WTC11 (cell line): ENCODE measurements around the gene C15orf61. TPM values are rescaled to one million over a fixed set of nuclear protein-coding genes. Genes with fewer than 3 reads are reported as not detected.

Experiments used
- ATAC-seq: fragments of 200-7000 bp; cut with Tn5 transposase; 2 replicates; pipeline ENCODE4 v1.10.0; 2021; ENCODE audit warnings: mild to moderate bottlenecking, moderate library complexity
- CTCF ChIA-PET: fragments of 300-600 bp; sonication (Branson Sonifier 250); formaldehyde crosslinking; loops from one replicate; lab custom pipeline; 2021; ENCODE audit warnings: antibody characterized with exemption; lab: Charles Lee
- POLR2A ChIA-PET: fragments of 350-600 bp; sonication (Branson Sonifier 250); formaldehyde crosslinking; loops from one replicate; lab custom pipeline; 2021; ENCODE audit warnings: antibody characterized with exemption; lab: Charles Lee
- DNase-seq: peaks from one replicate; pipeline ENCODE4 v3.0.0; 2021; ENCODE audit warnings: low spot score
- H3K27ac Mint-ChIP-seq: 2 replicates; pipeline ENCODE4 v1.8.0; 2021; ENCODE audit warnings: mixed read lengths
- H3K27me3 Mint-ChIP-seq: 2 replicates; pipeline ENCODE4 v1.8.0; 2021; ENCODE audit warnings: low read depth, mild to moderate bottlenecking, moderate library complexity, mixed read lengths
- H3K36me3 Mint-ChIP-seq: 2 replicates; pipeline ENCODE4 v1.8.0; 2021; ENCODE audit warnings: mixed read lengths
- H3K4me1 Mint-ChIP-seq: 2 replicates; pipeline ENCODE4 v1.8.0; 2022; ENCODE audit warnings: mixed read lengths
- H3K4me3 Mint-ChIP-seq: 2 replicates; pipeline ENCODE4 v1.8.0; 2021; ENCODE audit warnings: mild to moderate bottlenecking, moderate library complexity, mixed read lengths
- H3K9me3 Mint-ChIP-seq: 2 replicates; pipeline ENCODE4 v1.8.0; 2021; ENCODE audit warnings: mixed read lengths
- CBFB ChIP-seq: sonication (generic); formaldehyde crosslinking; IDR thresholded peaks from 2 replicates; pipeline ENCODE4 v1.8.1; 2022; ENCODE audit warnings: mild to moderate bottlenecking, low read depth, missing genetic modification reagents
- ELF4 ChIP-seq: sonication (generic); formaldehyde crosslinking; IDR thresholded peaks from 2 replicates; pipeline ENCODE4 v1.8.1; 2022; ENCODE audit warnings: low read depth, mild to moderate bottlenecking, moderate library complexity, missing genetic modification reagents
- FOXP1 ChIP-seq: sonication (generic); formaldehyde crosslinking; IDR thresholded peaks from 2 replicates; pipeline ENCODE4 v1.8.0; 2022; ENCODE audit warnings: missing genetic modification reagents, mild to moderate bottlenecking, moderate library complexity, borderline replicate concordance
- GRHL2 ChIP-seq: fragments of 250-450 bp; sonication (Bioruptor Pico); IDR thresholded peaks from 2 replicates; pipeline ENCODE4 v1.8.0; 2022; ENCODE audit warnings: mild to moderate bottlenecking, moderate library complexity; ENCODE audit not compliant: insufficient replicate concordance, severe bottlenecking
- GTF2I ChIP-seq: fragments of 250-450 bp; sonication (Bioruptor Pico); conservative IDR thresholded peaks from 2 replicates; pipeline ENCODE4 v1.4.0; 2021; ENCODE audit warnings: mild to moderate bottlenecking
- NR1H2 ChIP-seq: sonication (generic); formaldehyde crosslinking; IDR thresholded peaks from 2 replicates; pipeline ENCODE4 v1.9.0; 2021; ENCODE audit warnings: mild to moderate bottlenecking, moderate library complexity, missing genetic modification reagents
- RELA ChIP-seq: sonication (generic); formaldehyde crosslinking; IDR thresholded peaks from 2 replicates; pipeline ENCODE4 v1.8.1; 2022; ENCODE audit warnings: missing genetic modification reagents, mild to moderate bottlenecking, borderline replicate concordance
- ZNF138 ChIP-seq: sonication (generic); formaldehyde crosslinking; conservative IDR thresholded peaks from 2 replicates; pipeline ENCODE4 v1.8.1; 2022; ENCODE audit warnings: mild to moderate bottlenecking, moderate library complexity, missing genetic modification reagents
- ZNF232 ChIP-seq: sonication (generic); formaldehyde crosslinking; IDR thresholded peaks from 2 replicates; pipeline ENCODE4 v1.8.0; 2022; ENCODE audit warnings: mild to moderate bottlenecking, missing genetic modification reagents
- ZNF671 ChIP-seq: fragments of 250-450 bp; sonication (Bioruptor Pico); IDR thresholded peaks from 2 replicates; pipeline ENCODE4 v1.8.0; 2021; ENCODE audit warnings: mild to moderate bottlenecking
- total RNA-seq: library from RNA; stranded (reverse); gene quantifications from 3 replicates; pipeline ENCODE4 v1.2.3, GENCODE V29; 2021
- TF ChIP-seq, protein P1 (sequence below): fragments of 200-600 bp; IDR thresholded peaks from 2 replicates; pipeline ENCODE4 v1.8.0; 2022; ENCODE audit warnings: antibody characterized with exemption
- TF ChIP-seq, protein P2 (sequence below): sonication (generic); formaldehyde crosslinking; IDR thresholded peaks from 2 replicates; pipeline ENCODE4 v1.8.0; 2022; ENCODE audit warnings: mild to moderate bottlenecking, missing genetic modification reagents
- TF ChIP-seq, protein P3 (sequence below): sonication (generic); formaldehyde crosslinking; conservative IDR thresholded peaks from 2 replicates; pipeline ENCODE4 v1.8.1; 2023; ENCODE audit warnings: mild to moderate bottlenecking, low read depth, missing genetic modification reagents, moderate library complexity
- TF ChIP-seq, protein P4 (sequence below): fragments of 250-450 bp; sonication (Bioruptor Pico); IDR thresholded peaks from 2 replicates; pipeline ENCODE4 v1.9.0; 2021; ENCODE audit warnings: mild to moderate bottlenecking
- TF ChIP-seq, protein P5 (sequence below): sonication (generic); formaldehyde crosslinking; conservative IDR thresholded peaks from 2 replicates; pipeline ENCODE4 v1.8.1; 2022; ENCODE audit warnings: mild to moderate bottlenecking, missing genetic modification reagents
- TF ChIP-seq, protein P6 (sequence below): sonication (generic); formaldehyde crosslinking; IDR thresholded peaks from 2 replicates; pipeline ENCODE4 v1.8.1; 2023; ENCODE audit warnings: mild to moderate bottlenecking, missing genetic modification reagents, borderline replicate concordance

C15orf61 gene
- total RNA-seq, 1 experiment from 2014 or later = 3.3 TPM

DNA sequence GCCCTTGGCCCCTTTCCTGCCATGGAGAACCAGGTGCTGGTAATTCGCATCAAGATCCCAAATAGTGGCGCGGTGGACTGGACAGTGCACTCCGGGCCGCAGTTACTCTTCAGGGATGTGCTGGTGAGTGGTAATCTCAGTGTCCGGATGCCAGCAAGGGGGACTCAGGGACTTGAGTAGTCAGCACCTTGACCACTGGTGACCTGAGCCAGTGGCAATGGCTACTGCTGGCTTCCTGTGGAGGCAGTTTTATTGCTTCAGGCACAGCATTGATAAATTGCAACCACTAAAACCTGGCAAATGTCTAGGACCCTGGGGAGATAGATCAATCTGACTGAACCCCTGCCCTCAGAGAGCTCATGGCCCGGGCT lies 22.4 kb downstream of the C15orf61 start:
- CTCF ChIA-PET = no interaction called here
- Mint-ChIP-seq H3K27ac (no peak overlapping the region), H3K4me1 (peaks cover 17% of the 10 kb centered on the region), H3K36me3 (no peaks in the 10 kb centered on the region), H3K27me3 (no peaks in the 10 kb centered on the region), H3K9me3 (no peaks in the 10 kb centered on the region), H3K4me3 (peak overlapping the region; percentile 97)
- POLR2A ChIA-PET = no interaction called here
- ATAC-seq = no peak
- DNase-seq = peak; percentile 14
- TF ChIP-seq, protein P1, sequence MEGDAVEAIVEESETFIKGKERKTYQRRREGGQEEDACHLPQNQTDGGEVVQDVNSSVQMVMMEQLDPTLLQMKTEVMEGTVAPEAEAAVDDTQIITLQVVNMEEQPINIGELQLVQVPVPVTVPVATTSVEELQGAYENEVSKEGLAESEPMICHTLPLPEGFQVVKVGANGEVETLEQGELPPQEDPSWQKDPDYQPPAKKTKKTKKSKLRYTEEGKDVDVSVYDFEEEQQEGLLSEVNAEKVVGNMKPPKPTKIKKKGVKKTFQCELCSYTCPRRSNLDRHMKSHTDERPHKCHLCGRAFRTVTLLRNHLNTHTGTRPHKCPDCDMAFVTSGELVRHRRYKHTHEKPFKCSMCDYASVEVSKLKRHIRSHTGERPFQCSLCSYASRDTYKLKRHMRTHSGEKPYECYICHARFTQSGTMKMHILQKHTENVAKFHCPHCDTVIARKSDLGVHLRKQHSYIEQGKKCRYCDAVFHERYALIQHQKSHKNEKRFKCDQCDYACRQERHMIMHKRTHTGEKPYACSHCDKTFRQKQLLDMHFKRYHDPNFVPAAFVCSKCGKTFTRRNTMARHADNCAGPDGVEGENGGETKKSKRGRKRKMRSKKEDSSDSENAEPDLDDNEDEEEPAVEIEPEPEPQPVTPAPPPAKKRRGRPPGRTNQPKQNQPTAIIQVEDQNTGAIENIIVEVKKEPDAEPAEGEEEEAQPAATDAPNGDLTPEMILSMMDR = no peak
- no peak for TF ChIP-seq RELA (CRISPR knock-in tag)
- TF ChIP-seq ELF4 (CRISPR knock-in tag) = no peak
- TF ChIP-seq GTF2I (CRISPR knock-in tag) = no peak
- TF ChIP-seq ZNF232 (CRISPR knock-in tag) = no peak
- TF ChIP-seq, protein P2, sequence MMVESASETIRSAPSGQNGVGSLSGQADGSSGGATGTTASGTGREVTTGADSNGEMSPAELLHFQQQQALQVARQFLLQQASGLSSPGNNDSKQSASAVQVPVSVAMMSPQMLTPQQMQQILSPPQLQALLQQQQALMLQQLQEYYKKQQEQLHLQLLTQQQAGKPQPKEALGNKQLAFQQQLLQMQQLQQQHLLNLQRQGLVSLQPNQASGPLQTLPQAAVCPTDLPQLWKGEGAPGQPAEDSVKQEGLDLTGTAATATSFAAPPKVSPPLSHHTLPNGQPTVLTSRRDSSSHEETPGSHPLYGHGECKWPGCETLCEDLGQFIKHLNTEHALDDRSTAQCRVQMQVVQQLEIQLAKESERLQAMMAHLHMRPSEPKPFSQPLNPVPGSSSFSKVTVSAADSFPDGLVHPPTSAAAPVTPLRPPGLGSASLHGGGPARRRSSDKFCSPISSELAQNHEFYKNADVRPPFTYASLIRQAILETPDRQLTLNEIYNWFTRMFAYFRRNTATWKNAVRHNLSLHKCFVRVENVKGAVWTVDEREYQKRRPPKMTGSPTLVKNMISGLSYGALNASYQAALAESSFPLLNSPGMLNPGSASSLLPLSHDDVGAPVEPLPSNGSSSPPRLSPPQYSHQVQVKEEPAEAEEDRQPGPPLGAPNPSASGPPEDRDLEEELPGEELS (CRISPR knock-in tag) = no peak
- TF ChIP-seq CBFB (CRISPR knock-in tag) = no peak
- TF ChIP-seq ZNF671 = no peak
- TF ChIP-seq NR1H2 (CRISPR knock-in tag) = no peak
- TF ChIP-seq, protein P3, sequence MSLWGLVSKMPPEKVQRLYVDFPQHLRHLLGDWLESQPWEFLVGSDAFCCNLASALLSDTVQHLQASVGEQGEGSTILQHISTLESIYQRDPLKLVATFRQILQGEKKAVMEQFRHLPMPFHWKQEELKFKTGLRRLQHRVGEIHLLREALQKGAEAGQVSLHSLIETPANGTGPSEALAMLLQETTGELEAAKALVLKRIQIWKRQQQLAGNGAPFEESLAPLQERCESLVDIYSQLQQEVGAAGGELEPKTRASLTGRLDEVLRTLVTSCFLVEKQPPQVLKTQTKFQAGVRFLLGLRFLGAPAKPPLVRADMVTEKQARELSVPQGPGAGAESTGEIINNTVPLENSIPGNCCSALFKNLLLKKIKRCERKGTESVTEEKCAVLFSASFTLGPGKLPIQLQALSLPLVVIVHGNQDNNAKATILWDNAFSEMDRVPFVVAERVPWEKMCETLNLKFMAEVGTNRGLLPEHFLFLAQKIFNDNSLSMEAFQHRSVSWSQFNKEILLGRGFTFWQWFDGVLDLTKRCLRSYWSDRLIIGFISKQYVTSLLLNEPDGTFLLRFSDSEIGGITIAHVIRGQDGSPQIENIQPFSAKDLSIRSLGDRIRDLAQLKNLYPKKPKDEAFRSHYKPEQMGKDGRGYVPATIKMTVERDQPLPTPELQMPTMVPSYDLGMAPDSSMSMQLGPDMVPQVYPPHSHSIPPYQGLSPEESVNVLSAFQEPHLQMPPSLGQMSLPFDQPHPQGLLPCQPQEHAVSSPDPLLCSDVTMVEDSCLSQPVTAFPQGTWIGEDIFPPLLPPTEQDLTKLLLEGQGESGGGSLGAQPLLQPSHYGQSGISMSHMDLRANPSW = no peak
- no peak for TF ChIP-seq FOXP1
- no peak for TF ChIP-seq ZNF138 (CRISPR knock-in tag)
- TF ChIP-seq, protein P4, sequence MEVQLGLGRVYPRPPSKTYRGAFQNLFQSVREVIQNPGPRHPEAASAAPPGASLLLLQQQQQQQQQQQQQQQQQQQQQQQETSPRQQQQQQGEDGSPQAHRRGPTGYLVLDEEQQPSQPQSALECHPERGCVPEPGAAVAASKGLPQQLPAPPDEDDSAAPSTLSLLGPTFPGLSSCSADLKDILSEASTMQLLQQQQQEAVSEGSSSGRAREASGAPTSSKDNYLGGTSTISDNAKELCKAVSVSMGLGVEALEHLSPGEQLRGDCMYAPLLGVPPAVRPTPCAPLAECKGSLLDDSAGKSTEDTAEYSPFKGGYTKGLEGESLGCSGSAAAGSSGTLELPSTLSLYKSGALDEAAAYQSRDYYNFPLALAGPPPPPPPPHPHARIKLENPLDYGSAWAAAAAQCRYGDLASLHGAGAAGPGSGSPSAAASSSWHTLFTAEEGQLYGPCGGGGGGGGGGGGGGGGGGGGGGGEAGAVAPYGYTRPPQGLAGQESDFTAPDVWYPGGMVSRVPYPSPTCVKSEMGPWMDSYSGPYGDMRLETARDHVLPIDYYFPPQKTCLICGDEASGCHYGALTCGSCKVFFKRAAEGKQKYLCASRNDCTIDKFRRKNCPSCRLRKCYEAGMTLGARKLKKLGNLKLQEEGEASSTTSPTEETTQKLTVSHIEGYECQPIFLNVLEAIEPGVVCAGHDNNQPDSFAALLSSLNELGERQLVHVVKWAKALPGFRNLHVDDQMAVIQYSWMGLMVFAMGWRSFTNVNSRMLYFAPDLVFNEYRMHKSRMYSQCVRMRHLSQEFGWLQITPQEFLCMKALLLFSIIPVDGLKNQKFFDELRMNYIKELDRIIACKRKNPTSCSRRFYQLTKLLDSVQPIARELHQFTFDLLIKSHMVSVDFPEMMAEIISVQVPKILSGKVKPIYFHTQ = no peak
- TF ChIP-seq, protein P5, sequence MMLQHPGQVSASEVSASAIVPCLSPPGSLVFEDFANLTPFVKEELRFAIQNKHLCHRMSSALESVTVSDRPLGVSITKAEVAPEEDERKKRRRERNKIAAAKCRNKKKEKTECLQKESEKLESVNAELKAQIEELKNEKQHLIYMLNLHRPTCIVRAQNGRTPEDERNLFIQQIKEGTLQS (CRISPR knock-in tag) = no peak
- TF ChIP-seq, protein P6, sequence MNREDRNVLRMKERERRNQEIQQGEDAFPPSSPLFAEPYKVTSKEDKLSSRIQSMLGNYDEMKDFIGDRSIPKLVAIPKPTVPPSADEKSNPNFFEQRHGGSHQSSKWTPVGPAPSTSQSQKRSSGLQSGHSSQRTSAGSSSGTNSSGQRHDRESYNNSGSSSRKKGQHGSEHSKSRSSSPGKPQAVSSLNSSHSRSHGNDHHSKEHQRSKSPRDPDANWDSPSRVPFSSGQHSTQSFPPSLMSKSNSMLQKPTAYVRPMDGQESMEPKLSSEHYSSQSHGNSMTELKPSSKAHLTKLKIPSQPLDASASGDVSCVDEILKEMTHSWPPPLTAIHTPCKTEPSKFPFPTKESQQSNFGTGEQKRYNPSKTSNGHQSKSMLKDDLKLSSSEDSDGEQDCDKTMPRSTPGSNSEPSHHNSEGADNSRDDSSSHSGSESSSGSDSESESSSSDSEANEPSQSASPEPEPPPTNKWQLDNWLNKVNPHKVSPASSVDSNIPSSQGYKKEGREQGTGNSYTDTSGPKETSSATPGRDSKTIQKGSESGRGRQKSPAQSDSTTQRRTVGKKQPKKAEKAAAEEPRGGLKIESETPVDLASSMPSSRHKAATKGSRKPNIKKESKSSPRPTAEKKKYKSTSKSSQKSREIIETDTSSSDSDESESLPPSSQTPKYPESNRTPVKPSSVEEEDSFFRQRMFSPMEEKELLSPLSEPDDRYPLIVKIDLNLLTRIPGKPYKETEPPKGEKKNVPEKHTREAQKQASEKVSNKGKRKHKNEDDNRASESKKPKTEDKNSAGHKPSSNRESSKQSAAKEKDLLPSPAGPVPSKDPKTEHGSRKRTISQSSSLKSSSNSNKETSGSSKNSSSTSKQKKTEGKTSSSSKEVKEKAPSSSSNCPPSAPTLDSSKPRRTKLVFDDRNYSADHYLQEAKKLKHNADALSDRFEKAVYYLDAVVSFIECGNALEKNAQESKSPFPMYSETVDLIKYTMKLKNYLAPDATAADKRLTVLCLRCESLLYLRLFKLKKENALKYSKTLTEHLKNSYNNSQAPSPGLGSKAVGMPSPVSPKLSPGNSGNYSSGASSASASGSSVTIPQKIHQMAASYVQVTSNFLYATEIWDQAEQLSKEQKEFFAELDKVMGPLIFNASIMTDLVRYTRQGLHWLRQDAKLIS (CRISPR knock-in tag) = no peak
- no peak for TF ChIP-seq GRHL2 (CRISPR knock-in tag)
